Panc1 (cell line): ENCODE data around the gene TAGLN2.

Source experiments
- CTCF ChIP-seq: fragments of 450-650 bp; IDR thresholded peaks from 2 replicates; pipeline ENCODE4 v1.5.1; 2017; ENCODE audit warnings: mild to moderate bottlenecking
- SIN3A ChIP-seq: IDR thresholded peaks from 2 replicates; pipeline ENCODE4 v1.6.1; 2012; ENCODE audit warnings: low read depth, mild to moderate bottlenecking, low read length, moderate library complexity, borderline replicate concordance; ENCODE audit not compliant: insufficient read depth

- TF ChIP-seq CTCF (no peak), SIN3A (no peak)
Observed at GRCh38 chr1:159964144-159964543, 38.8 kb upstream of the TAGLN2 start.
